Head of caudate nucleus (tissue), 42 donors: ENCODE results near the gene GNG5.
"Not testable (repeated sequence)": the region's sequence is repeated elsewhere in the genome, so short reads cannot be mapped to it uniquely, and the experiment has no call there.

Experiments
- DNase-seq, 42 donors: peaks; one replicate each; pipeline versions ENCODE4 v3.0.0 to v3.0.0-alpha.2; 2020 to 2021; ENCODE audit warnings: mixed read lengths in 7 of 42
- intact Hi-C: fragments of 100-400 bp; cut with DNase I; formaldehyde crosslinking; loops from one replicate; pipeline ENCODE4 v1.15.0; 2022

The GNG5 gene

DNA sequence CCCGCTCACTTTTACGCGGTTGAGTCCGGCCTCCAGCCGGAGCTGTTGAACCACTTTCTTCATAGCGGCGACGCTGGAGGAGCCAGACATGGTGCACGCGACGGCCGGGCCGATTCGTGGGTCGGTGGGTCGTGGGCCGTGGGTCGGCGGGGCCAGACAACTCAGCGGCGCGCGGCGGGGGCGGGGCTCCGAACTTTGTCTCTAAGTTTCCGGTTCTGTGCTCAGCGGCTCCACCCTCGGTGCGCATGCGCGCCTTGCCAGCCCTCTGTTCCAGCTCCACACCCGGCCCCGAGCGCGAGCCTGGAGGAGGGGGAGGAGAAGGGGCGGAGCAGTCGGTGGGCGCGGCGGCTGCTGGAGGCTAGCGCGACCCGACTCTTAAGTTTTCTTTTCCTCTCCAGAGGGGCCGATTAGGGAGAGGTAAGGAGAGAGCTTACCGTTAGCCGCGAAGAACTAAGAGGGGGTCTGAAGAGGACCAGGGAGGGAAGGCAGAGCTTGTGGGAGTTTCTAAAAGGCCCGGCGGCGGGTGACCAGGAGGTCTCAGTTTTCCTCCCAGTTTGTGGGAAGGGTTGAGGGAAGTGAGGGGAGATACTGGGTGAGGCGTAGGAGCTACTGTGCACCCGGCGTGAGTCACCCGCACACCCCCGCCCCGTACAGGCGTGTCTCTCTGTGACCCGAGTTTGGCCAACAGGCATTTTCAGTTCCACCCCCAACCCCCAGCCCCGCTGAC, at the start of gene GNG5, which contains the start of gene SPATA1:
TSS of gene GNG5 (minus strand) at position 580 of the 727 bp plus-strand sequence. CDS start at position 90, 490 bp downstream.
TSS of gene SPATA1 (plus strand) at position 385 of the 727 bp plus-strand sequence. CDS start 9,974 bp downstream, outside the sequence.
- intact Hi-C loops, result loop anchor here (5.0 to 10.0 kb wide), 5 partner anchors 66 to 341 kb away; partner anchors contain the start of gene CTBS
- DNase-seq, result peak; percentile 90 to 99 (median 97)

DNA sequence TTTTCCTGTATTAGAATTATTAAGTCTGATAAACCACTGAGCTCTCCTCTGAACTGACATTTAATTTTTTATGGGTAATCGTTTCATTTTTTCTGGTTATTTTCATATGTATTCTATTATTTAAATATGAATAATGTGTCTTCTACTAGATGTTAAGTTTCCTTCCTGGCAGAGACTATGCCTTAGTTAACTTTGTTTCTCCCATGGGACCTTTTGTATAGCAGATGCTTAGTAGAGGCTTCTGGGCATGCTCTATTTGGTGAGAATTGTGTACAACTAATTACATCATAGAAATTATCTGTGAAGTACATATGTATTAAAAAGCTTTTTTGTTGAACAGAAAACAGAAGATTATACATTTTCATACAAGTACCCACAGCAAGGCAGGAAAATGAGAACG, 44.4 kb upstream of the GNG5 start:
- DNase-seq, result no peak
- intact Hi-C loops, result no loop called here

DNA sequence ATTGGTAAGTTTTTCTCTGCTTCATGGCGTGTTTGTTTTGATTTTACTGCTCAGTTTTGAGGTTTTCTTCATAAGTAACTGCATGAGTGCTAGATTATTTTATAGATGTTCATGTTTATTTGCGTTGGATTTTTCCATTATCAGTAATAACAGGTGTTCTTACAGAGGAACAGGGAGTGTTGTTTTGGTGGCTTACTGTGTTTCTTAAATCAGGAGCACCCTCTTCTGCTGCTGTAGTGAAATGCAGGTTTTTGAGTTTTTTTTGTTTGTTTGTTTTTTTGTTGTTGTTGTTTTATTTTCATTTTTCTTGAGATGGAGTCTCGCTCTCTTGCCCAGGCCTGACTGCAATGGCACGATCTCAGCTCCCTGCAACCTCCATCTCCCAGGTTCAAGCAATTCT, 35.3 kb upstream of the GNG5 start:
- DNase-seq, result no peak
- intact Hi-C loops, result no loop called here

DNA sequence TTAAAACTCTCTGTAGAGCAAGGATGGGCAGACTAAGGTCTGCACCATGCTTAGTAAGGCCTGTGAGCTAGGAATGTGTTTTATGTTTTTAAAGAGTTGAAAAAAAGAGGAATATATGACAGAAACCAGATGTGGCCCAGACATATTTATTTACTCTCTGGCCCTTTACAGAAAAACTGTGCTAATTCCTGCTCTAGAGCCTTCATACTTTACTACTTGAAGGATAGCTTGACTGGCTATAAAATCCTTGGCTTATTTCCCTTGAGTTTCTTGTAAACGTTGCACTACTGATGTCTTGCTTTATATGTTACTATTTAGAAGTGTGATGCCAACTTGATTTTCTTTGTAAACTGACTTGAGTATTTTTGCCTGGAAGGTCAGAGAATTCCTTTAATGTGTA, 34.4 kb upstream of the GNG5 start:
- no peak for DNase-seq

DNA sequence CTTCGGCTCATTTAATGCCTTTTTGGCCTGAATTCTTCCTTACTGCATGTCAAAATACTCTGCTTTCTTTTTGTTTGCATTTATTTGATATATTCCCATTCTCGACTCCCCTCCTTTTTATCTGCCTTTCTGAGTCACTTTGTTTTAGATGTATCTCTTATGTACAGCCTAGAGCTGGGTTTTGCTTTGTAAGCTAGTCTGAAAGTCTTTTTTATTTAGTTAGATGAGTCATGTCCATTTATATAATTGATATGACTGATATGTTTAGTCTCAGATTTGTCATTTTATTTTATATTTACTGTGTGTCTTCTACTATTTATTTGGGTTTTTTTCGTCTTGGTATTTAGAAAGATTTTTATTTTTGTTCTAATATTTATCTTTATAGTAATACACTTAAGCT, 33.6 kb upstream of the GNG5 start:
- intact Hi-C loops, result no loop called here
- DNase-seq, result no peak

More for the DNA sequence above, 34.4 kb upstream of the GNG5 start:
- intact Hi-C loops, result no loop called here

DNA sequence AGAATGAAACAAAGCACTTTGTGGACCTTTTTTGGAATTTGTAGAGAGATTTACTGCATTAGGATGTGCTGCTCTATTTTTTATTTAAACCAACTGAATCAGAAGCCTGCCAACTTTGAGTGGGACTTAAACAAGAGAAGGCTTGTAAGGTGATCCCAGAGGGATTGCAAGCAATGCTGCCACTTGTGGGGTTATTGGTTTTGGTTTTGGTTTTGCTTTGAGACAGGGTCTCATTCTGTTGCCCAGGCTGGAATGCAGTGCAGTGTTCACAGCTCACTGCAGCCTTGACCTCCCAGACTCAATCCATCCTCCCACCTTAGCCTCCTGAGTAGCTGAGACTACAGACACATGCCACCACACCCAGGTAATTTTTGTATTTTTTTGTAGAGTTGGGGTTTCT, 32.2 kb upstream of the GNG5 start:
- intact Hi-C loops, result no loop called here
- DNase-seq, result no peak

DNA sequence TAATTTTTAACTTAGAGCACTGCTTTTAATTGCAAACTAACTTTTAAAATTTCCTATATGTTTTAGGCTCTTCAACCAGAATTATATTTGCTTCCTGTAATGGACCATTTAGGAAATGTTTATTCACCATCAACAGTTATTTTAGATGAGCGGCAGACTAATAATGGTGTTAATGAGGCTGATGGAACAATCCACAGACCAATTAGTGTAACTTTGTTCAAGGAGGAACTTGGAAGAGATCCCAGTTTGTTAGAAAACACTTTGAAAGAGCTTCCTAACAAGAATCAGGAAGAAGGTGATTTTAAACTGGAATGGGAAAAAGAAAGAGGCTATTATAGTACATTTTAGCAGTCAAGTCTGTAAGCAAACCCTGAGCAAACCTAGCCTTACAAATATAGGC, 19.4 kb upstream of the GNG5 start:
- no peak for DNase-seq
- intact Hi-C loops, result no loop called here

DNA sequence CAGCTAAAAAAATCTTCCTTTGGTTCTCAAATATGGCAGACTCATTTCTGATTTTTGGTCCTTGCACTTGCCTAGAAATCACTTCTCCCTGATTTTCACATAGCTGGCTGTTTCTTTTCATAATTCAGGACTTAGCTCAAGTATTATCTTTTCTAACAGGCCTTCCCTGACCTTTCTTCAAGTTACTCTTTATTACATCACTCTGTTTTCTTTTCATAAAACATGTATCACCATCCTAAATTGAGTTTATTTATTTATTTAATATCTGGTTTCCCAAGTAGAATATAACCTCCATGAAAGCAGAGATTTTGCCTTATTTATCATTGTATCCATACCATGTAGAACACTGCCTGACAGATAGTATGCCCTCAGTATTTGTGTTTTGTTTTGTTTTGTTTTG, 18.2 kb upstream of the GNG5 start:
- no peak for DNase-seq
- intact Hi-C loops, result no loop called here

DNA sequence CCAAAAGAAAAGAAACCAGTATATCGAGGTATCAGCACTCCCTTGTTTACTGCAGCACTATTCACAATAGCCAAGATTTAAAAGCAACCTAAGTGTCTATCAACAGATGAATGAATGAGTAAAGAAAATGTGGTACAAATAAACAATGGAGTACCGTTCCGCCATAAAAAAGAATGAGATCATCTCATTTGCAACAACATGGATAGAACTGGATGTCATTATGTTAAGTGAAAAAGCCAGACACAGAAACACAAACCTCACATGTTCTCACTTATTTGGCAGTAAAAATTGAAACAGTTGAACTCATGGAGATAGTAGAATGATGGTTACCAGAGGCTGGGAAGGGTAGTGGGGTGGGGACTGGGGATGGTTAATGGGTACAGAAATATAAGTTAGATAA, 4.3 kb upstream of the GNG5 start:
- no peak for DNase-seq
- intact Hi-C loops, result no loop called here

DNA sequence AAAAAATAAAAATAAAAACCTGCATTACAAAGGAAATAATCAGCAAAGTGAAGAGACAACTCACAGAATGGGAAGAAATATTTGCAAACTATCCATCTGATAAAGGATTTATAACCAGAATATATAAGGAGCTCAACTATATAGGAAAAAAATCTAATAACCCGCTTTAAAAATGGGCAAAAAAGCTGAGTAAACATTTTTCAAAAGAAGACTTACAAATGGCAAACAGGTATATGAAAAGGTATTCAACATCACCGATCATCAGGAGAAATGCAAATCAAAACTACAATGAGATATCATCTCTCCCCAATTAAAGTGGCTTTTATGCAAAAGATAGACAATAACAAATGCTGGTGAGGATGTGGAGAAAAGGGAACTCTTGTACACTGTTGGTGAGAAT, 3.8 kb upstream of the GNG5 start:
- DNase-seq, result no peak
- intact Hi-C loops, result no loop called here

DNA sequence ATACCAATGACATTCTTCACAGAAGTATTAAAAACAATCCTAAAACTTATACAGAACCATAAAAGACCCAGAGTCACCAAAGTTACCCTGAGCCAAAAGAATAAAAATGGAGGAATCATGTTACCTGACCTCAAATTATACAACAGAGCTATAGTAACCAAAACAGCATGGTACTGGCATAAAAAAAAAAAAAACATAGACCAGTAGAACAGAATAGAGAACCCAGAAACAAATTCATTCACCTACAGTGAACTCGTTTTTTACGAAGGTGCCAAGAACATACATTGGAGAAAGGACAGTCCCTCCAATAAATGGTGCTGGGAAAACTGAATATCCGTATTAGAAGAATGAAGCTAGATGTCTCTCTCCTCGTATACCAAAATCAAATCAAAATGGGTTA, 2.6 kb upstream of the GNG5 start:
- DNase-seq, result no peak
- intact Hi-C loops, result loop anchor here (5.0 to 10.0 kb wide), 5 partner anchors 63 to 344 kb away; partner anchors contain the start of gene CTBS

DNA sequence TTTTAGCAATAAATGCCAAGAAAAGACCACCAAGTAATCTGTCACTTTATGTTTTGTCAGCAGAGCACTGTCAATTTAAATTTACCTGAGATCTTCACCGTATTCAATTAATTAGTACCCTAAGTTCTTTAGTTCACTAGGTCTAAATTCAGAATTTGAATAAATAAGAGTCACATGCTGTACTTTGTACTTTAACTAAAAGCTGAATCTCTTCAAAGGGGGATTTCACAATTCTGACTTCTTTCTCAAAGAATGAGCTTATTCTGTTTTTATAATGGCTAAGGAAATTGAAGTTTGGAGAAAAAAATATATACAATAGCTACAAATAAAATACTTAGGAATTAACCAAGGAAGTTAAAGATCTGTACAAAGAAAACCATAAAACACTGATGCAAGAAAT, 2.1 kb upstream of the GNG5 start:
- DNase-seq, result no peak
- intact Hi-C loops, result loop anchor here (5.0 to 10.0 kb wide), 5 partner anchors 64 to 344 kb away; partner anchors contain the start of gene CTBS

DNA sequence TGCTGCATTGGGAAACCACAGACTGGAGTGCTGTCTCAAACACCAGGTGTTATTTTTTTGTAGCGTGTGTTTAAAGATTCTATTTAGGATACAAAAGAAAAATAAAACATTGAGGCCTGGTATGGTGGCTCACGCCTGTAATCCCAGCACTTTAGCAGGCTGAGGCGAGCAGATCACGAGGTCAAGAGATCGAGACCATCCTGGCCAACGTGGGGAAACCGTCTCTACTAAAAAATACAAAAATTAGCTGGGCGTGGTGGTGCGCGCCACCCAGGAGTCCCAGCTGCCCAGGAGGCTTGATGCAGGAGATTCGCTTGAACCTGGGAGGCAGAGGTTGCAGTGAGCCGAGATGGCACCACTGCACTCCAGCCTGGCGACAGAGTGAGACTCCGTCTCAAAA, 1.5 kb upstream of the GNG5 start:
- intact Hi-C loops, result loop anchor here (5.0 to 10.0 kb wide), 5 partner anchors 64 to 343 kb away; partner anchors contain the start of gene CTBS

DNA sequence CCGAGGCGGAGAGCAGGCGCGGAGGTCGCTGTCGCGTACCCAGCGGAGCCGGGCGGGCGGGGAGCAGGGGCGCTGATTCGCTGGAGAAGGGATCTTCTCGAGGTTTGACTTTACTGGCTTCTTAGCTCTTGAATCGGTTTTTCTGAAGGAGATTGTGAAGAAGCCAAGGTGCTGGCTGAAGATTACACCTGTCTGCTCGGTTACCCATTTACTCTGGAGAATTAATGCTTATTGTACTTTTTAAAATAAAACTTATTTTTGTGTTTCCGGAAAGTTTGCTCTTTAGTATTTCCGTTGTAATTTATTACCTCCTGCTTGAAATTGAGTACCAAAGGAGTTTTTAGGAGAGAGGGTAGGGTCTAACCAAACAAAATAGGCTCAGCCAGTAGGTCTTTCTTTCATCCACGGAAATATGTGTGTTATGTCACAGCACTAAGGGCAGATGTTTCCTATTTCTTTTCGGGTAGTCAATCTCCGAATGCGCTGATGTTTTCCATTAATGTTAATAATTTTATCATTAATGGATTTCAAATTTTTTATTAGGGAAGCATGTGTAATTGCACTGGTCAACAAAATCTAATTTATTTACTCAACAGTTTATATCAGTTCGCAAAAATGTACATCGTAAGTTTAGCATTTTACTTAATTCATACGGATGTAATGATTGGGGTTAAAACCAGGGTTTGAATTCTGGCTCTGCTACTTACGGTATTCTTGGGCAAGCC, 510 bp upstream of the GNG5 start:
- no peak for DNase-seq
- intact Hi-C loops, result loop anchor here (5.0 to 10.0 kb wide), 5 partner anchors 65 to 342 kb away; partner anchors contain the start of gene CTBS

More for the DNA sequence above, 1.5 kb upstream of the GNG5 start:
- not testable (repeated sequence) for DNase-seq

DNA sequence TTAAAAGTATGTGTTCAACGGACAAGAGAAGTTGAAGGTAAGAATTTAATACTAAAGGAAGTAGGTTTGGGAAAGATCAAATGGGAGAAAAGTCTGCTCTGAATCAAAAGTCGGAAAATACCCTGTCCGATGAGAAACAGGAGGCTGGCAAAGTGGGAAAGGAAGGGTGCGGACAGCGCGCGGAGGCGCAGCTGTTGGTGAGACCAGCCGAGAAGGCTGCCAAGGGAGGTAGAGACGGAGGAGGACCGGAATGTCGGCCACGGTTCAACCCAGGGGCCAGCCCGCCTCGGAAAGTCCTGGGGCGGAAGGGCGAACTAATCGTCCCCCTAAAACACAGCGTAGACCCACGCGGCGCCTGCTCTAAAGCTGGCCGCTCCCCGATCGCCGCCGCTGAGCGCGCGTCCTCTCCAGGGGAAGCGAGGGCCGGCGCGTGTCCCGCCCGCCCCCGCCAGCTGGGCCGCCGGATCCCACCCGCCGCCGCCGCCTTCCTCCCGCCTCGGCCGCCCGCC, 834 bp downstream of the GNG5 start:
- DNase-seq, result peak in 7 of 42 donors; percentile 17 to 53 (median 36)

DNA sequence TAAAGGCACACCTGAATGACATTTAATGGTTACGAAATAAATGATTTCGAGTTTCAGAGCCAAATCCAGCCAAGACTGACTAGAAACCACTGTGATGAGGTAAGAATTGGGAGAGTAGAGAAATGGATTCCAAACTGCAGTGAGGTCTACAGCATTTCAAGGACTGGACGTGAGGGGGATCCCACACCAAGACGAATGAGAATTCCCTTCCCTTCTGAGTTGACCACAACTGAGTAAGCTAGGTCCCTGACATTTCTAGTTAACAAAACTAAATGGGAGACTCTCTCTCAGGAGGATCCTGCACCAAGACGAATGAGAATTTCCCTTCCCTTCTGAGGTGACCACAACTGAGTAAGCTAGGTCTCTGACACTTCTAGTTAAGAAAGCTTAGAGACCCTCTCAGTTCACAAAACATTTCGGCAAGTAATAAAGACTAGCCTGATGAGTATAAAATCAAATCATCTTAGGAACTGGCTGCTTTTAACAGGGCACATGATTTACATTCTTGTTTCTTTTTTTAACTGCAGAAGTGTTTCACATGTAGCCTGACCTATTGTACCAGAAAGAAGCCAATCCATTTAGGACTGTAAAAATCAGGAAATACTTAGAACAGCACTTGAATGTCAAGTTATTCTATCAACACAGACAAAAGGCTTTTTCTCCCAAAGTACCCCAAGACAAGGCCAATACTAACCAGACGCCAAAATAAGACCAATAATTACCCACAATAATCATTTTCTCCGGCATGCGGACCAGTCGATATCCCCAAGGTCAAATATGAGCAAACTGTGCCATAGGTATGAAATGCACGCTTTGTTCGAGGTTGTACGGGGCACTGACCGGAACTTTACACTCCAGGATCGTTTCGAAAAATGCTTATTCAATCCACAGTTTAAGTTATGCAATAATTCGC, 1.5 kb downstream of the GNG5 start:
- DNase-seq, result peak in 1 of 42 donors; percentile 5
- intact Hi-C loops, result loop anchor here (5.0 to 10.0 kb wide), 5 partner anchors 67 to 340 kb away; partner anchors contain the start of gene CTBS

More for the DNA sequence above, 834 bp downstream of the GNG5 start:
- intact Hi-C loops, result loop anchor here (5.0 to 10.0 kb wide), 5 partner anchors 67 to 341 kb away; partner anchors contain the start of gene CTBS

DNA sequence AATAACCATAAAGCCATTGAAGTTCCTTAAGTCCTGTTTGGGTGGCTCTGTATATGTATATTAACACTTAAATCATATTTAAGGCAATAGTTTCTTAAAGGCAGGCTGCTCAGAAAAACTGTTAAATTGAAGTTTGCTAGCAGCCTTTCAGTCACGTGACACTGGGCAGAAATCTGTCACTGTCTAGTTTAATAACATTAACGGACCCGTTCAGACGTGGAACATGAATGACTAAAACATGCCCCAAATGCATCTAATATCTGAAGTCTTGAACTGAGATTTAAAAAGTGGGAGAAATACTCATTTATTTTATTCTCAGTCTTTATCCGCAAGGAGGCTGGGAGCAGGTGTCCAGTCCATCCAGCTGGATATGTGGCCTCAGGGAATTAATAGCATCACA, 3.5 kb downstream of the GNG5 start:
- intact Hi-C loops, result loop anchor here (10.0 kb wide), 2 partner anchors 252 to 338 kb away; no protein-coding TSS in a partner anchor
- DNase-seq, result no peak

DNA sequence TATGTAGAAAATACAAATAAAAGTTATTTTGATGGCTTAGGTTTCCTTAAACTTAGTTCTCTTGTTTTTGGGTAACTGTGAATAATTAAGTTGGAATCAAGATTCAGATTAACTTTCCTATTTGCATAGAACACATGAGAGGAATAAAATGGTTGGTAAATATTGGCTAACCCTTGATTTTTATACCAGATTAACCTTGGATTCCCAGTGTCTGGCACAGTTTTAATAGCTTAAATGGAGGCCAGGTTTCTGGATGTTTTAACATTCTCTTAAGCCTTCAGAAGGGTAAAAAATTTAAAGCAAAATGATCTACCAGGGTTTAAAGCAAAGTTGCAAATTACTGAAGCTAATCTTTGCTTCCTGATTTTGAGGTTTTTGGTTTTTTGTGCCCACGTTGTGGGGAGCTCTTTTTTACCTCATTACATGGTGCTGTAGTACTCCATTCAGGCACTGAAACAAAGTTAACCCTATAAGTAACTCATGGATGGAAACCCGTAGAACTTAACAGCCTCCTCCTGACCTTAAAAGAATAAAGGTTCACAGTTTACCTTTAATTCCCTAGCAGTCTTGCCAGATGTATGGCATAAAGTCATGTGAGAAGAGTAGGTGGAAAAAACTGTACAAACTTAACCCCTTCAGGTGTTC, 8.6 kb downstream of the GNG5 start:
- intact Hi-C loops, result no loop called here
- no peak for DNase-seq
